ENCODE data around the gene ARHGAP42. TPM values are rescaled to one million over a fixed set of nuclear protein-coding genes. Genes with fewer than 3 reads are reported as not detected.

The ARHGAP42 gene
- total RNA-seq, 1 donor from 2014 or later, result 45.4 TPM

DNA sequence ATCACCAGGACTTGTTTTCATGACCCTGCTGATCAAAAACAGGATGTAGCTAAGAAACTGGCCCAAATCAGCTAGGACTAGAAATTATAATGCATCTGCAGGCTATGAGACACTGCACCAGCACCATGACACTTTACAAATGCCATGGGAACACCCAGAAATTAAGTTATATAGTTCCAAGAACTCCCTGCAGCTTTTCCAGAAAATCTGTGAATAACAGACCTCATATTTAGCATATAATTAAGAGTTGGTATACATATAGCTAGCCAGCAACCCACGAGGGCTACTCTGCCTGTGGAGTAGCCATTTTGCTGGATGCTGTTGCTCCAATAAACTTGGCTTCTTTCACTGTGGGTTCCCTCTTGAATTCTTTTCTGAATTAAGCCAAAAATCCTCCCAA lies 341.6 kb downstream of the ARHGAP42 start:
- no peak for DNase-seq

DNA sequence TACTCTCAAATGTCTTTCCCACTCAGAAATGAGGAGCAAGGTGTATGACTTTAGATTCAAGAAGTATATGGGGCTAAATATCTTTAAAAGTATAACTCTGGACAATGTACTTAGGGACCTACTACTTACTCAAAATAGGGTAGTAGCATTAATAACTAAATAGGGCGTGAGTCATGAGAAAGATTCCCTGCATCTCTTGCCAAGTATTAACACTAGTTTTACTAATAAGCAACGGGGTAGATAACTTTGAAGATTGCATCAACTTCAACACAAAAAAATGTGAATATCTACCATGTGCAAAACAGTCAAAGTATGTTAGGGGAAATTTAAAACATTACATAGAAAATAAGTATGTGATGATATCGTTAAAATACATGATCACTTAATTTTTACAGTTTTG lies 342.9 kb downstream of the ARHGAP42 start:
- no peak for DNase-seq

DNA sequence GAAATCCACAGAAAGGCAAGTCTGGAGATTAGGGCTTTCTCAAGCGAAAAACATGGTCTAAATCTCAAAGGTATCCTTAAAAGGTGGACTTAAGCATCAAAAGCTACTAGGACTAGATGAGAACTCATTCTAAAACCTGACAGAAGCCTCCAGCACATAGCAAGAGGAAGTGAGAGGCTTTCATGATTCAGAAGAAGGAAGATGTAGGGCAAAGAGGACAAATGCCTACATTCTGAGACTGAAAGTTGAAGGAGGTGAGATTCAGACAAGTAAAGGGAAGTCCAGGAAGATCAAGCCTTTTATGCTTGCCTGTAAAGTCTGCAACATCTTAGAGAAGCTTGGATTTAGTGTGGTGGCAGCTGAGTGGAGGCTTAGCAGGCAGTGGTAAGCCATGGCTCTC lies 343.6 kb downstream of the ARHGAP42 start:
- DNase-seq, result no peak

DNA sequence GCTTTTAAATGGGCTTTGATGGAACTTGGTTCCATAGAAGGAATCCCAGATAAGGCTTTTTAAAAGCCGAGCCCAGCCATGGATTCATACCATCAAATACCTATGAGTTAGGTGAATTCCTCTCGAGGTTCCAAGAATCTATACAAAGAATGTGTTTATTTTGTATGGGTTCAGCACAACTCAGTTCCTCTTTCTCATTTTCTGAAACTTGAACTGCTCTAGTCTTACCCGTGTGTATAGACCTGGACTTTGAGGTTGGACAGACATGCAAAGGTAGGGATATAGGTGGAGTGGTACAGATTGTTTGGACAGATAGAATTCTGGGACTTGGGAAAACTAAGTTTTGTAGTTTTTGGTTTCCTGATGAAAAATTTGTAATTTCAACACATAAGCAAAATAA lies 344.6 kb downstream of the ARHGAP42 start:
- DNase-seq, result no peak

DNA sequence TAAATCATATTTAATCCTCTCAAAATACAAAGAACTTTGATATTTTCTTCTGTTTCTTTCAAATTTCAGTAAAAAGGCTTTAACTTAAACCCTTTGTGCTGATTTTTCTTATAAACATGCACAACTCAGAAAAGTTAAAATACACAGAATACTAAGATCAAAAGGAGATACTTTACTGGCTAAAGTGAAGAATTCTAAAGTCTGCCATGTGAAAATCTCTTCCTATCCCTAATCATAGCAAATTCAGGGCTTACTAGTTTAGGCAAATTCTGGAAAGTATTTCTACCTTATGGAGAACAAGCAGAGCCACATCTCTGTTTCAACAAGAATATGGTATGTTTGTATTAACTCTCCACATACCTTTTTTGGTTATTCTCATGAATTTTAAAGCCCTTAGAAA lies 345.9 kb downstream of the ARHGAP42 start:
- no peak for DNase-seq

DNA sequence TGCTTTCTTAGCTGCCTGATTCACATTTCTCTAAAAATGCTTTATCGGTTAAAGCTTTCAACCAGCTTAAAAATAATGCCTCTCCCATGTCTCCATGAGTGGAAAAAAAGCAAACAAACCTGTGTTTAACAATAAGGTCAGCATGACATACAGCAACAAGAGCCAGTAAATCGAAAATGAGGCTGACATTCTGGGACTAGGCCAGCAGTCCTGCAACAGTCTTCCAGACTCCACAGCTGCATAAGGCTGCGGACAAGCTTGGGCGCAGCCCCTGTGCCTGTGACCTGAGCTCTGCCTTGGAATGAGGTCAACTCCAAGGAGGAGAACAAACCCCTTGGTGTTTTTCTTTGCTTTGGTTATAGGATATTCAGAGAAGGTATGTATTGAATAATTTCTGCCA lies 347.0 kb downstream of the ARHGAP42 start:
- peak; percentile 83 for DNase-seq

DNA sequence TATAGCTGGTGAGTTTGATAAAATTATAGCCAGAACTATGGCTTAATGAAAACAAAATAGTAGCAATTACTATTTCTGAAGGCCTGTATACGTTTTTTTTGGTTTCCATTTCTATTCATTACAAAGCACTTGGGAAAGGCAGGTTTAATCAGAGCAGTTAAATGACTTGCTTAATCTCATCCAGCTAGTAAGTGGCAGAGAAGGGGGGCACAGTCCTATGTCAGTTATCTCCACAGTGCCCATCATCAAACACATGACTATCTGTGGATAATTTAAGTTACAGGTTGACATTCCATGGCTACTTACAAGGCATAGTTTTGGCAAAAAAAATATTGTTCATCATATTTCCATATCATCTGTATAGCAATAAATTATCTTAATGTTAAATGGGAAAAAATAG lies 348.8 kb downstream of the ARHGAP42 start:
- DNase-seq, result no peak

Small RNAs within 50 kb of the gene (small RNA-seq; reads per million reads assigned to genes)
- gene RN7SL222P (ENCODE audit: low replicate concordance), result not detected

Measured in tongue (tissue), 3 donors.